WTC11 (cell line): ENCODE measurements around the gene EDN2. TPM values are rescaled to one million over a fixed set of nuclear protein-coding genes. Genes with fewer than 3 reads are reported as not detected.

ENCODE experiments used
- ATAC-seq: fragments of 200-7000 bp; cut with Tn5 transposase; 2 replicates; pipeline ENCODE4 v1.10.0; 2021; ENCODE audit warnings: mild to moderate bottlenecking, moderate library complexity
- CTCF ChIA-PET: fragments of 300-600 bp; sonication (Branson Sonifier 250); formaldehyde crosslinking; loops from one replicate; lab custom pipeline; 2021; ENCODE audit warnings: antibody characterized with exemption; lab: Charles Lee
- POLR2A ChIA-PET: fragments of 350-600 bp; sonication (Branson Sonifier 250); formaldehyde crosslinking; loops from one replicate; lab custom pipeline; 2021; ENCODE audit warnings: antibody characterized with exemption; lab: Charles Lee
- DNase-seq: peaks from one replicate; pipeline ENCODE4 v3.0.0; 2021; ENCODE audit warnings: low spot score
- H3K27ac Mint-ChIP-seq: 2 replicates; pipeline ENCODE4 v1.8.0; 2021; ENCODE audit warnings: mixed read lengths
- H3K27me3 Mint-ChIP-seq: 2 replicates; pipeline ENCODE4 v1.8.0; 2021; ENCODE audit warnings: low read depth, mild to moderate bottlenecking, moderate library complexity, mixed read lengths
- H3K36me3 Mint-ChIP-seq: 2 replicates; pipeline ENCODE4 v1.8.0; 2021; ENCODE audit warnings: mixed read lengths
- H3K4me1 Mint-ChIP-seq: 2 replicates; pipeline ENCODE4 v1.8.0; 2022; ENCODE audit warnings: mixed read lengths
- H3K4me3 Mint-ChIP-seq: 2 replicates; pipeline ENCODE4 v1.8.0; 2021; ENCODE audit warnings: mild to moderate bottlenecking, moderate library complexity, mixed read lengths
- H3K9me3 Mint-ChIP-seq: 2 replicates; pipeline ENCODE4 v1.8.0; 2021; ENCODE audit warnings: mixed read lengths
- AR ChIP-seq: fragments of 250-450 bp; sonication (Bioruptor Pico); IDR thresholded peaks from 2 replicates; pipeline ENCODE4 v1.9.0; 2021; ENCODE audit warnings: mild to moderate bottlenecking
- CDX4 ChIP-seq: fragments of 250-450 bp; sonication (Bioruptor Pico); IDR thresholded peaks from 2 replicates; pipeline ENCODE4 v1.9.0; 2021; ENCODE audit warnings: moderate library complexity, mild to moderate bottlenecking, inconsistent platforms, borderline replicate concordance
- CREM ChIP-seq: sonication (generic); formaldehyde crosslinking; IDR thresholded peaks from 2 replicates; pipeline ENCODE4 v1.8.1; 2022; ENCODE audit warnings: mild to moderate bottlenecking, missing genetic modification reagents, moderate library complexity
- EMX1 ChIP-seq: fragments of 250-450 bp; sonication (Bioruptor Pico); IDR thresholded peaks from 2 replicates; pipeline ENCODE4 v1.8.0; 2021; ENCODE audit warnings: mild to moderate bottlenecking
- ERG ChIP-seq: fragments of 250-450 bp; sonication (Bioruptor Pico); IDR thresholded peaks from 2 replicates; pipeline ENCODE4 v1.8.0; 2021; ENCODE audit warnings: mild to moderate bottlenecking
- GABPB1 ChIP-seq: sonication (generic); formaldehyde crosslinking; IDR thresholded peaks from 2 replicates; pipeline ENCODE4 v1.8.1; 2023; ENCODE audit warnings: mild to moderate bottlenecking, missing genetic modification reagents
- HMGA2 ChIP-seq: fragments of 250-450 bp; sonication (Bioruptor Pico); IDR thresholded peaks from 2 replicates; pipeline ENCODE4 v1.4.0; 2021; ENCODE audit warnings: mild to moderate bottlenecking, moderate library complexity
- IRF2 ChIP-seq: sonication (generic); formaldehyde crosslinking; IDR thresholded peaks from 2 replicates; pipeline ENCODE4 v1.8.0; 2022; ENCODE audit warnings: low read depth, missing genetic modification reagents, borderline replicate concordance
- KAT7 ChIP-seq: sonication (generic); formaldehyde crosslinking; IDR thresholded peaks from 2 replicates; pipeline ENCODE4 v1.8.1; 2023; ENCODE audit warnings: missing genetic modification reagents, mild to moderate bottlenecking, borderline replicate concordance
- MLX ChIP-seq: sonication (generic); formaldehyde crosslinking; IDR thresholded peaks from 2 replicates; pipeline ENCODE4 v1.8.1; 2023; ENCODE audit warnings: mild to moderate bottlenecking, missing genetic modification reagents, moderate library complexity
- MXD4 ChIP-seq: fragments of 250-450 bp; sonication (Bioruptor Pico); IDR thresholded peaks from 2 replicates; pipeline ENCODE4 v1.8.0; 2021; ENCODE audit warnings: mild to moderate bottlenecking, moderate library complexity, borderline replicate concordance
- NR1H2 ChIP-seq: sonication (generic); formaldehyde crosslinking; IDR thresholded peaks from 2 replicates; pipeline ENCODE4 v1.9.0; 2021; ENCODE audit warnings: mild to moderate bottlenecking, moderate library complexity, missing genetic modification reagents
- OVOL2 ChIP-seq: fragments of 250-450 bp; sonication (Bioruptor Pico); IDR thresholded peaks from 2 replicates; pipeline ENCODE4 v1.9.0; 2021; ENCODE audit warnings: mild to moderate bottlenecking, borderline replicate concordance
- PREB ChIP-seq: sonication (generic); formaldehyde crosslinking; IDR thresholded peaks from 2 replicates; pipeline ENCODE4 v1.8.1; 2022; ENCODE audit warnings: mild to moderate bottlenecking, missing genetic modification reagents, moderate library complexity, borderline replicate concordance
- PRRX2 ChIP-seq: fragments of 250-450 bp; sonication (Bioruptor Pico); IDR thresholded peaks from 2 replicates; pipeline ENCODE4 v1.8.0; 2021; ENCODE audit warnings: mild to moderate bottlenecking
- ZNF263 ChIP-seq: sonication (generic); formaldehyde crosslinking; IDR thresholded peaks from 2 replicates; pipeline ENCODE4 v1.8.1; 2022; ENCODE audit warnings: low read depth, mild to moderate bottlenecking, moderate library complexity, missing genetic modification reagents
- ZNF416 ChIP-seq: fragments of 250-450 bp; sonication (Bioruptor Pico); IDR thresholded peaks from 2 replicates; pipeline ENCODE4 v1.9.0; 2021; ENCODE audit warnings: mild to moderate bottlenecking, inconsistent platforms
- total RNA-seq: library from RNA; stranded (reverse); gene quantifications from 3 replicates; pipeline ENCODE4 v1.2.3, GENCODE V29; 2021

Gene EDN2
- total RNA-seq, 1 experiment from 2014 or later, result 0.33 TPM

GRCh38 chr1:41532206-41532975, 47.9 kb upstream of the EDN2 start:
- DNase-seq, result no peak
- peaks cover 3% of the 10 kb centered on the region; the same call in 1 of the 2 replicates for H3K36me3 Mint-ChIP-seq
- H3K27me3 Mint-ChIP-seq, result no peaks in the 10 kb centered on the region; the same call in 1 of the 2 replicates
- no peaks in the 10 kb centered on the region for H3K4me1 Mint-ChIP-seq
- ChIA-PET CTCF (interaction anchor here (2.3 kb wide), 1 partner anchor 16 kb away, joined by 10 read pairs; no protein-coding TSS in a partner anchor), POLR2A (no interaction called here)
- no peak overlapping the region for H3K4me3 Mint-ChIP-seq
- TF ChIP-seq PREB (CRISPR knock-in tag) (no peak), HMGA2 (CRISPR knock-in tag) (no peak), NR1H2 (no peak), PRRX2 (no peak), OVOL2 (CRISPR knock-in tag) (no peak), ZNF263 (no peak), MLX (CRISPR knock-in tag) (no peak), ERG (CRISPR knock-in tag) (no peak), CREM (CRISPR knock-in tag) (no peak), GABPB1 (CRISPR knock-in tag) (no peak)
- H3K9me3 Mint-ChIP-seq, result peaks cover 25% of the 10 kb centered on the region
- no peak for ATAC-seq
- H3K27ac Mint-ChIP-seq, result no peak overlapping the region

GRCh38 chr1:41530411-41530810, 45.9 kb upstream of the EDN2 start:
- Mint-ChIP-seq H3K36me3 (peaks cover 3% of the 10 kb centered on the region; the same call in 1 of the 2 replicates), H3K9me3 (peaks cover 25% of the 10 kb centered on the region), H3K4me3 (no peak overlapping the region), H3K4me1 (no peaks in the 10 kb centered on the region), H3K27me3 (no peaks in the 10 kb centered on the region; the same call in 1 of the 2 replicates), H3K27ac (no peak overlapping the region)
- CTCF ChIA-PET, result no interaction called here
- ATAC-seq, result no peak
- POLR2A ChIA-PET, result no interaction called here
- TF ChIP-seq AR, result no peak
- no peak for TF ChIP-seq CDX4
- no peak for TF ChIP-seq IRF2 (CRISPR knock-in tag)
- TF ChIP-seq MXD4, result no peak
- no peak for TF ChIP-seq ERG (CRISPR knock-in tag)
- no peak for TF ChIP-seq KAT7
- no peak for TF ChIP-seq EMX1 (CRISPR knock-in tag)
- no peak for TF ChIP-seq ZNF416 (CRISPR knock-in tag)
- TF ChIP-seq, all 79 proteins: peak for 0
- DNase-seq, result no peak
